Activated T-cell treated with anti-CD3 and anti-CD28 coated beads, Interleukin-2, amount 50 U/mL, for 4 hours (primary cell): Measurements from ENCODE around the gene KRTAP10-11. TPM values are rescaled to one million over a fixed set of nuclear protein-coding genes. Genes with fewer than 3 reads are reported as not detected.

Source experiments
- total RNA-seq, 3 donors: library from RNA; stranded (reverse); gene quantifications; one replicate each; pipeline ENCODE4 v1.2.1, GENCODE V29; 2021

The KRTAP10-11 gene
- total RNA-seq, 3 donors from 2014 or later = not detected

Other genes with a start within 250 kb of the KRTAP10-11 start
- gene LRRC3, start 190.9 kb upstream of the KRTAP10-11 start, total RNA-seq = under 1 TPM; 0.24 to 0.57 (median 0.35) TPM
- gene KRTAP10-1, start 106.2 kb upstream of the KRTAP10-11 start, total RNA-seq = not detected
- gene KRTAP10-2, start 94.9 kb upstream of the KRTAP10-11 start, total RNA-seq = not detected
- not detected for gene KRTAP10-3, start 87.6 kb upstream of the KRTAP10-11 start, total RNA-seq
- gene KRTAP10-4, start 72.7 kb upstream of the KRTAP10-11 start, total RNA-seq = not detected
- gene KRTAP10-5, start 65.8 kb upstream of the KRTAP10-11 start, total RNA-seq = not detected
- gene KRTAP10-6, start 53.9 kb upstream of the KRTAP10-11 start, total RNA-seq = not detected
- gene KRTAP10-7, start 45.8 kb upstream of the KRTAP10-11 start, total RNA-seq = not detected
- not detected for gene KRTAP10-8, start 34.3 kb upstream of the KRTAP10-11 start, total RNA-seq
- not detected for gene KRTAP10-9, start 19.3 kb upstream of the KRTAP10-11 start, total RNA-seq
- gene KRTAP10-10, start 9.1 kb upstream of the KRTAP10-11 start, total RNA-seq = not detected
- gene KRTAP12-4, start 8.2 kb downstream of the KRTAP10-11 start, total RNA-seq = not detected
- not detected for gene KRTAP12-3, start 11.5 kb downstream of the KRTAP10-11 start, total RNA-seq
- gene KRTAP12-2, start 20.5 kb downstream of the KRTAP10-11 start, total RNA-seq = not detected
- not detected for gene KRTAP12-1, start 35.7 kb downstream of the KRTAP10-11 start, total RNA-seq
- gene KRTAP10-12, start 50.8 kb downstream of the KRTAP10-11 start, total RNA-seq = not detected
- not detected for gene TSPEAR, start 65.2 kb downstream of the KRTAP10-11 start, total RNA-seq
- 100 to 1,000 TPM; 138 to 144 (median 140) TPM for gene UBE2G2, start 155.4 kb downstream of the KRTAP10-11 start, total RNA-seq
- 100 to 1,000 TPM in 1 of 3 donors, 10 to 100 TPM in 2; 87.0 to 107 (median 93.4) TPM for gene SUMO3, start 171.6 kb downstream of the KRTAP10-11 start, total RNA-seq
- gene PTTG1IP, start 227.3 kb downstream of the KRTAP10-11 start, total RNA-seq = 10 to 100 TPM; 33.8 to 37.6 (median 34.6) TPM